Measurements from ENCODE around the gene ADISSP.

Gene ADISSP

GRCh38 chr20:3714092-3714491, 53.5 kb downstream of the ADISSP start:
- no peak for DNase-seq (ENCODE audit: low read depth)

DNA sequence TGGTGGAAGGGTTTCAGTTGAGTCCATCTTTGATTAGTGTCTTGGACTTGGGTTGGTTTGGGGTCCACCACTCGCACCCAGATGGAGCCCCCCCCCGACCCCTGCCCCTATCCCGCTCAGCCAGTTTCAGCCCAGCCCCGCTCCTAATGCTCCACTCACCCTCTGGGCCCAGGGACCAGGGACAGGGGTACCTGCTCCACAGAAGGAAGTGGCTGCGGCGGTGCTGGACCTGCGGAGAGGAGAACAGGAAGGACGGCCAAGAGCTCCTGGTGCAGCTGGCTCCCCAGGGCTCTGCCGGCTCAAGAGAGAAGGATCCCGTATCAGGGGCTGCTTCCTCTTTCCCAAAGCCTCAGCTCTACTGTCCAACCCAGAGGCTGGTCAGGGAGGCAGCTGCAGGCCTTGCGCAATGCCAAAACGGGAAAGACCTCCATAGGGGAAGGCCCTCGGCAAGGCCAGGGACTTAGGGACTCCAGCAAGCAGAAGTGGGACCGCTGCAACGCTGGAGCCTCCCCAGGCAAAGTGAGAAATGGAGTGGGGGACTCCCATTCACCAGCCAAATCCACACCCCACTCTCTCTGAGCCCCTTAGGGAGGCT, 55.2 kb downstream of the ADISSP start, which contains the start of gene SIGLEC1:
TSS of gene SIGLEC1 (minus strand) at position 322 of the 595 bp plus-strand sequence. CDS start 5,472 bp downstream, outside the sequence.
- no peak for DNase-seq (ENCODE audit: low read depth)

DNA sequence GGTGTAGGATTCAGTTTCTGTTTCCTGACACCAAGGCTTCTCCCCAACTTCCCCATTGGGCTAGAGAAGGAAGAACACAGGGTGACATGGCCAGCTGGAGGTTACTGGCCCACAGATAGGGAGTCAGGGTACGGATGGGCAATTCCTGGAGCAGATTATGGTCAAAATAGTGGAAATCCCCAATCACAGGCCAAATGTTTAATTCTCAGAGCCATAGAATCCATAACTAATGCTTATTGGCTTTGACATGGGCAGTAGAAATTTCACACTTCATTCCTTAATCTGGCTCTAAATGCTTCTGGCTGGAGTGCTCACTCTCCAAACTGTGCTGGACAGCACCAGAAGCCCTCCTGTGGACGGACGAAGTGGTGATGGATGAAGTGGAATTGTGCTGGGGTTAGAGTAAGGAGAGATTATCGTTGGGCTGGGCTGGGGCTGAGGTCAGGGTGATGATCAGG, 56.0 kb downstream of the ADISSP start:
- DNase-seq (ENCODE audit: low read depth) = no peak

- peak; percentile 66 for DNase-seq (ENCODE audit: low read depth)
Measured at GRCh38 chr20:3710703-3711483, 56.7 kb downstream of the ADISSP start.

GRCh38 chr20:3710011-3710466, 57.5 kb downstream of the ADISSP start:
- DNase-seq (ENCODE audit: low read depth) = no peak

DNA sequence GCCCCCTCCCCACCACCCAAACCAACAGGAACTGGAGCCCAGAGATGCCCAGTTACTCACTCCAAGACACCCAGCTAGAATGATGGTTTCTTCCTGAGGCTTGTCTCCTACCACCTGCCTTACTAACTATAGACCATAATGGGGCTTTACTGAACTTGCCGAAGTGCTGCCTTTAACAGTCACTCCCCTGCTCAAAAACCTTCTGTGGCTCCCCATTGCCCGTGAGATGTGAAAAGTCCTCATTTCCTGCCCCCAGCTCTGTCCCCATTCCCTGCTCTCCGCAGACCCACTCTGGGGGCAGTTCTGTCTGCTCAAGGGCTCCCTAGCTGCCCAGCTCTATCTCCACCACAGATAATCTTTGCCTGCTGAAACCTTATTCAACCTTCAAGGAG, 60.0 kb downstream of the ADISSP start:
- no peak for DNase-seq (ENCODE audit: low read depth)

GRCh38 chr20:3706774-3707507, 60.6 kb downstream of the ADISSP start:
- DNase-seq (ENCODE audit: low read depth) = no peak

DNA sequence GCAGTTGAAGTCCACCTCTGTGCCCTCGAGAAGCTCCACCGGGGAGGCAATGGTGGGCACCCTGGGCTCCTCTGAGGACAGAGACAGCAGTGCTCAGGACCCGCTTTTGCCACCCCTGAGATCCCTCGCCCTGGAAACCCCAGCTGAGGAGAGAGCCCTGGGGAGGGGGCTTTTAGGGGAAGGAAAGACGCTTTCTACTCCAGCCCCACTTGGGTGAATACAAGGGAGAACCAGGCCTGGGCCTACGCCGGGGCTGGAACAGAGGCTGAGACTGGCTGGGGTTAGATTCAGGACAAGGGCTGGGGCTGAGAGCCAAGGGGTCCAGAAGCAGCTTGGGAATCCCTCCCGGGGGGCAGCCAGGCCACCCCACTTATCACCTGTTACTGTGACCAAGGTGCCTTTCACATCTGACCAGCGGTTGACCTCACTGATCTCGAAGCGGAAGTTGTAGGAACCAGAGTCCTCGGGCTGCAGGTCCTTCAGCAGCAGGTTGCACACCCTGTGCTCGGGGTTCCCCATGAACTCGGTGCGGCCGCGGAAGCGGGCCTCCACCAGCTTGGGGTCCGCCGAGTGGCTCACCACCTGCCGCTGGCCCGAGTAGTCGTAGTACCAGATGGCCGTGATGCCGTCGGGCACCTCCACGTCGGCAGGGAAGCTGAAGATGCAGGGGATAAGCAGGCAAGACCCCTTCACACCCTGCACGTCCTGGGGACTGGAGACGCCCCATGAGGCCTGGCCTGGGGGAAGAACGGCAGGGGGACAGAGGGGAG, 61.4 kb downstream of the ADISSP start:
- no peak for DNase-seq (ENCODE audit: low read depth)

GRCh38 chr20:3705491-3705969, 62.0 kb downstream of the ADISSP start:
- no peak for DNase-seq (ENCODE audit: low read depth)

DNA sequence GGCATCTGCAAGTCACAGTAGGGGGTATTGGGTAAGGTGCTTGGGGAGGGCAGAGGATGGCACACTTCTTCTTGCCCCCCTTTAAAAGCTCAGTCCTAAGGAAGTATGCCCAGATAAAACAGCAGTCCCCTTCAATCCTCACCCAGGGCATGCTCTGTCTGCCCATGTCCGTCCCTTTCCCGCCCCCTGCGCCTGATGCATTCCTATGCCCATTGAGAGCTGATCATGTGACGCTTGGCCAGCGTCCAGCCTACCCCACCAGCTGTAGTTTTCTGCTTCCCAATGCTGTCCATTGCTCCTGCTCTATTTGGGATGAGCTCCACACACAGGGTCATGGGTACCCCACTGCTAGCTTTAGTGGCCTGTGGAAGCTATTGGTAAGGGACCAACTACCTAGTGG, 63.5 kb downstream of the ADISSP start:
- no peak for DNase-seq (ENCODE audit: low read depth)

Data from activated T-cell treated with anti-CD3 and anti-CD28 coated beads for 24 hours (primary cell).